ENCODE measurements around the gene NTHL1. TPM values are rescaled to one million over a fixed set of nuclear protein-coding genes. Genes with fewer than 3 reads are reported as not detected.

The NTHL1 gene
- total and polyA plus RNA-seq, 9 of the 15 experiments (the other 6 are each of a cell fraction or from before 2014, with no cell fraction given) = 1.1 to 58.8 (median 17.6) TPM

GRCh38 chr16:2061526-2061925 is 13.9 kb upstream of the NTHL1 start:
- Histone ChIP-seq H3K27me3 (ENCODE audit: control insufficient read depth in 2 of 2, insufficient read depth in 2 of 2, low read length in 2 of 2) (no peaks in the 10 kb centered on the region), H3K4me2 (ENCODE audit: insufficient read depth, low read length) (no peak overlapping the region), H3K9me1 (ENCODE audit: control insufficient read depth, insufficient read depth, low read length) (no peaks in the 10 kb centered on the region), H4K20me1 (replicated peaks; ENCODE audit: control insufficient read depth, insufficient read depth, low read length) (no peaks in the 10 kb centered on the region), H3K79me2 (ENCODE audit: control insufficient read depth, insufficient read depth, low read length) (no peaks in the 10 kb centered on the region), H3K36me3 (ENCODE audit: control insufficient read depth, insufficient read depth, low read length) (peaks cover 37% of the 10 kb centered on the region; the same call in 2 of the 3 replicates), H3K9ac (ENCODE audit: insufficient read depth in 1 of 2, low read depth in 2 of 2, low read length in 2 of 2) (peak overlapping the region in 1 of 2 experiments; percentile 45; a peak in 1 of 4 replicates), H2AFZ (ENCODE audit: low read depth, low read length) (no peak overlapping the region), H3K4me3 (no peak overlapping the region), H3K9me3 (replicated peaks; ENCODE audit: control insufficient read depth, insufficient read depth, low read depth, low read length) (no peaks in the 10 kb centered on the region), H3K4me1 (replicated peaks in 1 of 2; ENCODE audit: control insufficient read depth in 2 of 2, insufficient read depth in 2 of 2, low read length in 2 of 2) (peaks cover 0 to 27% of the 10 kb centered on the region in 2 experiments; a peak in 2 of 5 replicates), H3K27ac (ENCODE audit: extremely low read depth, low read depth, low read length) (no peak overlapping the region)
- in situ Hi-C loops (cut with MboI) = no loop called here
- TF ChIP-seq EP400 (IDR thresholded peaks at IDR 0.05) (no peak), CEBPG (CRISPR knock-in tag; IDR thresholded peaks at IDR 0.05) (no peak), CEBPG (tag; conservative IDR thresholded peaks at IDR 0.05 in 1 of 2, IDR thresholded peaks at IDR 0.05 in 1 of 2) (no peak), ZNF449 (CRISPR knock-in tag; IDR thresholded peaks at IDR 0.05) (no peak), GATA2 (CRISPR knock-in tag; IDR thresholded peaks at IDR 0.05) (no peak), ZFP1 (CRISPR knock-in tag; IDR thresholded peaks at IDR 0.05) (no peak), SRSF7 (optimal IDR thresholded peaks at IDR 0.05; ENCODE audit: low read depth, low read length) (no peak), POLR2AphosphoS5 (IDR thresholded peaks at IDR 0.05; ENCODE audit: control insufficient read depth, insufficient read depth, low read depth, low read length) (no peak), SAFB2 (IDR thresholded peaks at IDR 0.05; ENCODE audit: borderline replicate concordance, low read depth, low read length, severe bottlenecking) (no peak), HDAC6 (IDR thresholded peaks at IDR 0.05; ENCODE audit: low read depth, low read length) (no peak), DPF2 (IDR thresholded peaks at IDR 0.05) (no peak)
- TF ChIP-seq, protein P1, sequence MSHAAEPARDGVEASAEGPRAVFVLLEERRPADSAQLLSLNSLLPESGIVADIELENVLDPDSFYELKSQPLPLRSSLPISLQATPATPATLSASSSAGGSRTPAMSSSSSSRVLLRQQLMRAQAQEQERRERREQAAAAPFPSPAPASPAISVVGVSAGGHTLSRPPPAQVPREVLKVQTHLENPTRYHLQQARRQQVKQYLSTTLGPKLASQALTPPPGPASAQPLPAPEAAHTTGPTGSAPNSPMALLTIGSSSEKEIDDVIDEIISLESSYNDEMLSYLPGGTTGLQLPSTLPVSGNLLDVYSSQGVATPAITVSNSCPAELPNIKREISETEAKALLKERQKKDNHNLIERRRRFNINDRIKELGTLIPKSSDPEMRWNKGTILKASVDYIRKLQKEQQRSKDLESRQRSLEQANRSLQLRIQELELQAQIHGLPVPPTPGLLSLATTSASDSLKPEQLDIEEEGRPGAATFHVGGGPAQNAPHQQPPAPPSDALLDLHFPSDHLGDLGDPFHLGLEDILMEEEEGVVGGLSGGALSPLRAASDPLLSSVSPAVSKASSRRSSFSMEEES (CRISPR knock-in tag; IDR thresholded peaks at IDR 0.05) = no peak
- intact Hi-C loops (cut with micrococcal nuclease) = no loop called here
- DNase-seq (ENCODE audit: extremely low read depth in 1 of 4, low spot score in 3 of 4) (no peak), FAIRE-seq (no peak), ATAC-seq (no peak)
- ChIA-PET POLR2A (interaction anchor here (0.8 to 1.3 kb wide), 2 partner anchors 45 to 94 kb away, joined by 3 to 6 read pairs; partner anchors contain the start of gene TRAF7), CTCF (ENCODE audit: low intra/inter-chr PET ratio) (no interaction called here)
- WGBS (ENCODE audit: insufficient coverage, low coverage, missing lambda C conversion rate) = 83% methylated on average over 12 of the region's 13 CpGs
- BruUV-seq (replicated peaks) = no TSS peak

Measured in K562 (cell line).